ENCODE measurements around the gene NANOS3.

DNA sequence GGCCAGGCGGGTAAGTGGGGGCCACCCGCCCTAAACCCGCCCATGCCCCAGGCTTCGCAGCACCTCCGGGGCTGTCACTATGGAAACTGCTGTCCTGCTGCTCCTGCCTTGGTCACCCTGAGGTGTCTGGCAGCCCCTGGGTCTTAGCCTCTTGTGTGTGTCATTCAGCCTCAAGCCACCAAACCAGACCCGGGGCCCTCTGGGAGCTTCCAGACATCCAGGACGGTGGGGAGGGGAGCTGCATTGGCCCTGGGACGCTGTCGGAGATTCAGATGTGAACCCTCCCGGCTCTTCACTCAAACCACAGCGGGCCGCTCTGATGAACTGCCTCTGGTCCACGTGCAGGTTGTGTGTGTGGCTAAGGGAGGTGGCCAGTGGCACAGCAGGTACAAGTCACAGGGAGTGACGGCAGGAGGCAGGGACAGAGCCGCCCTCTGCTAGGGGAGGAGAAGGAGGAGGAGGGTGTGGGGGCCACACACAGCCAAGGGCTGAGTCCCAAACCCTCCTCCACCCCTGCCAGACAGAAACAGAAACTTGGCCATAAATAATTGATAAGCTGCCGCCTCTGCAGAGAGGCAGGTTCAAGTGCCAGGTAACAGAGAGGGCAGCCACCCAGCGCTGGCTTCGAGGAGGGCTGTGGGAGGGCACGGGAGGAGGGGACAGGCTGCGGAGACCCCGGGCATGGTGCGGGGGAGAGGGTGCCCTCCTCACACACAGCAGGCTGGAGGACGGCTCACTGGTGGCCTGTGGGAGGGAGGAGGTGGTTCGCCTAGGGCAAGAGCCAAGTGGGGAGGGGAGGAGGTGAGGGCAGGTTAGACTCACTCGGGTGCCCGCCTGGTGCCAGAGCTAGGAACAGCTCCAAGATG is 8.0 kb downstream of the NANOS3 start:
- TF ChIP-seq YY1 (IDR thresholded peaks at IDR 0.05; ENCODE audit: insufficient read depth, insufficient read length) (no peak), SUZ12 (IDR thresholded peaks at IDR 0.05; ENCODE audit: extremely low read depth, insufficient read depth, insufficient read length) (no peak)

All from NT2/D1 (cell line).